WTC11 (cell line): ENCODE data around the gene ERC1. TPM values are rescaled to one million over a fixed set of nuclear protein-coding genes. Genes with fewer than 3 reads are reported as not detected.
A peak's percentile ranks its signal among the peaks of the same experiment; 100 is the strongest.

Experiments
- ATAC-seq: fragments of 200-7000 bp; cut with Tn5 transposase; 2 replicates; pipeline ENCODE4 v1.10.0; 2021; ENCODE audit warnings: mild to moderate bottlenecking, moderate library complexity
- CTCF ChIA-PET: fragments of 300-600 bp; sonication (Branson Sonifier 250); formaldehyde crosslinking; loops from one replicate; lab custom pipeline; 2021; ENCODE audit warnings: antibody characterized with exemption; lab: Charles Lee
- POLR2A ChIA-PET: fragments of 350-600 bp; sonication (Branson Sonifier 250); formaldehyde crosslinking; loops from one replicate; lab custom pipeline; 2021; ENCODE audit warnings: antibody characterized with exemption; lab: Charles Lee
- DNase-seq: peaks from one replicate; pipeline ENCODE4 v3.0.0; 2021; ENCODE audit warnings: low spot score
- H3K27ac Mint-ChIP-seq: 2 replicates; pipeline ENCODE4 v1.8.0; 2021; ENCODE audit warnings: mixed read lengths
- H3K27me3 Mint-ChIP-seq: 2 replicates; pipeline ENCODE4 v1.8.0; 2021; ENCODE audit warnings: low read depth, mild to moderate bottlenecking, moderate library complexity, mixed read lengths
- H3K36me3 Mint-ChIP-seq: 2 replicates; pipeline ENCODE4 v1.8.0; 2021; ENCODE audit warnings: mixed read lengths
- H3K4me1 Mint-ChIP-seq: 2 replicates; pipeline ENCODE4 v1.8.0; 2022; ENCODE audit warnings: mixed read lengths
- H3K4me3 Mint-ChIP-seq: 2 replicates; pipeline ENCODE4 v1.8.0; 2021; ENCODE audit warnings: mild to moderate bottlenecking, moderate library complexity, mixed read lengths
- H3K9me3 Mint-ChIP-seq: 2 replicates; pipeline ENCODE4 v1.8.0; 2021; ENCODE audit warnings: mixed read lengths
- ELF4 ChIP-seq: sonication (generic); formaldehyde crosslinking; IDR thresholded peaks from 2 replicates; pipeline ENCODE4 v1.8.1; 2022; ENCODE audit warnings: low read depth, mild to moderate bottlenecking, moderate library complexity, missing genetic modification reagents
- ETV6 ChIP-seq: sonication (generic); formaldehyde crosslinking; IDR thresholded peaks from 2 replicates; pipeline ENCODE4 v1.8.1; 2022; ENCODE audit warnings: mild to moderate bottlenecking, missing genetic modification reagents
- FOXP1 ChIP-seq: sonication (generic); formaldehyde crosslinking; IDR thresholded peaks from 2 replicates; pipeline ENCODE4 v1.8.0; 2022; ENCODE audit warnings: missing genetic modification reagents, mild to moderate bottlenecking, moderate library complexity, borderline replicate concordance
- MYBL2 ChIP-seq: sonication (generic); formaldehyde crosslinking; IDR thresholded peaks from 2 replicates; pipeline ENCODE4 v1.8.1; 2023; ENCODE audit warnings: mild to moderate bottlenecking, moderate library complexity, missing genetic modification reagents
- OVOL2 ChIP-seq: fragments of 250-450 bp; sonication (Bioruptor Pico); IDR thresholded peaks from 2 replicates; pipeline ENCODE4 v1.9.0; 2021; ENCODE audit warnings: mild to moderate bottlenecking, borderline replicate concordance
- PRRX2 ChIP-seq: fragments of 250-450 bp; sonication (Bioruptor Pico); IDR thresholded peaks from 2 replicates; pipeline ENCODE4 v1.8.0; 2021; ENCODE audit warnings: mild to moderate bottlenecking
- SOX15 ChIP-seq: fragments of 250-450 bp; sonication (Bioruptor Pico); IDR thresholded peaks from 2 replicates; pipeline ENCODE4 v1.9.0; 2021; ENCODE audit warnings: mild to moderate bottlenecking
- SP1 ChIP-seq: sonication (generic); formaldehyde crosslinking; conservative IDR thresholded peaks from 2 replicates; pipeline ENCODE4 v1.8.1; 2022; ENCODE audit warnings: missing genetic modification reagents
- ZNF138 ChIP-seq: sonication (generic); formaldehyde crosslinking; conservative IDR thresholded peaks from 2 replicates; pipeline ENCODE4 v1.8.1; 2022; ENCODE audit warnings: mild to moderate bottlenecking, moderate library complexity, missing genetic modification reagents
- ZNF232 ChIP-seq: sonication (generic); formaldehyde crosslinking; IDR thresholded peaks from 2 replicates; pipeline ENCODE4 v1.8.0; 2022; ENCODE audit warnings: mild to moderate bottlenecking, missing genetic modification reagents
- ZNF263 ChIP-seq: sonication (generic); formaldehyde crosslinking; IDR thresholded peaks from 2 replicates; pipeline ENCODE4 v1.8.1; 2022; ENCODE audit warnings: low read depth, mild to moderate bottlenecking, moderate library complexity, missing genetic modification reagents
- total RNA-seq: library from RNA; stranded (reverse); gene quantifications from 3 replicates; pipeline ENCODE4 v1.2.3, GENCODE V29; 2021
- TF ChIP-seq, protein P1 (sequence below): sonication (generic); formaldehyde crosslinking; IDR thresholded peaks from 2 replicates; pipeline ENCODE4 v1.8.1; 2023; ENCODE audit warnings: mild to moderate bottlenecking, missing genetic modification reagents, moderate library complexity
- TF ChIP-seq, protein P2 (sequence below): sonication (generic); formaldehyde crosslinking; IDR thresholded peaks from 2 replicates; pipeline ENCODE4 v1.8.1; 2023; ENCODE audit warnings: mild to moderate bottlenecking, moderate library complexity, missing genetic modification reagents
- TF ChIP-seq, protein P3 (sequence below): fragments of 250-450 bp; sonication (Bioruptor Pico); IDR thresholded peaks from 2 replicates; pipeline ENCODE4 v1.9.0; 2021; ENCODE audit warnings: moderate library complexity, mild to moderate bottlenecking, inconsistent platforms, borderline replicate concordance
- TF ChIP-seq, protein P4 (sequence below): sonication (generic); formaldehyde crosslinking; IDR thresholded peaks from 2 replicates; pipeline ENCODE4 v1.8.1; 2022; ENCODE audit warnings: missing genetic modification reagents, borderline replicate concordance
- TF ChIP-seq, protein P5 (sequence below): sonication (generic); formaldehyde crosslinking; IDR thresholded peaks from 2 replicates; pipeline ENCODE4 v1.8.1; 2023; ENCODE audit warnings: mild to moderate bottlenecking, missing genetic modification reagents
- TF ChIP-seq, protein P6 (sequence below): fragments of 250-450 bp; sonication (Bioruptor Pico); IDR thresholded peaks from 2 replicates; pipeline ENCODE4 v1.9.0; 2021; ENCODE audit warnings: mild to moderate bottlenecking
- TF ChIP-seq, protein P7 (sequence below): sonication (generic); formaldehyde crosslinking; IDR thresholded peaks from 2 replicates; pipeline ENCODE4 v1.8.0; 2022; ENCODE audit warnings: mild to moderate bottlenecking, missing genetic modification reagents
- TF ChIP-seq, protein P8 (sequence below): sonication (generic); formaldehyde crosslinking; IDR thresholded peaks from 2 replicates; pipeline ENCODE4 v1.8.1; 2023; ENCODE audit warnings: mild to moderate bottlenecking, missing genetic modification reagents, borderline replicate concordance
- TF ChIP-seq, protein P9 (sequence below): fragments of 250-450 bp; sonication (Bioruptor Pico); IDR thresholded peaks from 2 replicates; pipeline ENCODE4 v2.1.2; 2022; ENCODE audit warnings: mild to moderate bottlenecking, moderate library complexity

ERC1 gene
- total RNA-seq, 1 experiment from 2014 or later = 47.5 TPM

DNA sequence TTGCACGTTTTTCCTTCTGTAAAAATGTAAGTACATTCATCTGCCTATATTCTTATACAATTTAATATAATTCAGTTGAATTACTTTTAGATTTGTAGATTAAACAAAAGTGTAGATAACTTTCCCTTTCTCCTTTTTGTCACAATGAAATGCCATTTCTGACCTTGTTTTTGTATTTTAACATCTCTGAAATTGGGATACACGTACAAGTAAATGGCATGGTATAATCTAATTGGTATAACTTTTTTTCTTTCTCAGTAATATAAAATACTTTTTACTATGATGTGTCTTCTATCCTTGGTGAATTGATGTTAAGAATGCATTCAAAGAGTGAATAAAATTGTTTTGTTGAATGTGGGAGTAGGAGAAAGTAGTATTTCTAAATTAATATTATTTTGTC lies 210.0 kb downstream of the ERC1 start:
- peaks cover 14% of the 10 kb centered on the region for H3K4me1 Mint-ChIP-seq
- peaks cover 20% of the 10 kb centered on the region for H3K9me3 Mint-ChIP-seq
- DNase-seq = no peak
- TF ChIP-seq ZNF232 (CRISPR knock-in tag) = no peak
- TF ChIP-seq, protein P1, sequence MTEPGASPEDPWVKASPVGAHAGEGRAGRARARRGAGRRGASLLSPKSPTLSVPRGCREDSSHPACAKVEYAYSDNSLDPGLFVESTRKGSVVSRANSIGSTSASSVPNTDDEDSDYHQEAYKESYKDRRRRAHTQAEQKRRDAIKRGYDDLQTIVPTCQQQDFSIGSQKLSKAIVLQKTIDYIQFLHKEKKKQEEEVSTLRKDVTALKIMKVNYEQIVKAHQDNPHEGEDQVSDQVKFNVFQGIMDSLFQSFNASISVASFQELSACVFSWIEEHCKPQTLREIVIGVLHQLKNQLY (CRISPR knock-in tag) = no peak
- TF ChIP-seq SOX15 (CRISPR knock-in tag) = no peak
- TF ChIP-seq ELF4 (CRISPR knock-in tag) = no peak
- TF ChIP-seq, protein P2, sequence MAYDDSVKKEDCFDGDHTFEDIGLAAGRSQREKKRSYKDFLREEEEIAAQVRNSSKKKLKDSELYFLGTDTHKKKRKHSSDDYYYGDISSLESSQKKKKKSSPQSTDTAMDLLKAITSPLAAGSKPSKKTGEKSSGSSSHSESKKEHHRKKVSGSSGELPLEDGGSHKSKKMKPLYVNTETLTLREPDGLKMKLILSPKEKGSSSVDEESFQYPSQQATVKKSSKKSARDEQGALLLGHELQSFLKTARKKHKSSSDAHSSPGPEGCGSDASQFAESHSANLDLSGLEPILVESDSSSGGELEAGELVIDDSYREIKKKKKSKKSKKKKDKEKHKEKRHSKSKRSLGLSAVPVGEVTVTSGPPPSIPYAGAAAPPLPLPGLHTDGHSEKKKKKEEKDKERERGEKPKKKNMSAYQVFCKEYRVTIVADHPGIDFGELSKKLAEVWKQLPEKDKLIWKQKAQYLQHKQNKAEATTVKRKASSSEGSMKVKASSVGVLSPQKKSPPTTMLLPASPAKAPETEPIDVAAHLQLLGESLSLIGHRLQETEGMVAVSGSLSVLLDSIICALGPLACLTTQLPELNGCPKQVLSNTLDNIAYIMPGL (CRISPR knock-in tag) = no peak
- TF ChIP-seq, protein P3, sequence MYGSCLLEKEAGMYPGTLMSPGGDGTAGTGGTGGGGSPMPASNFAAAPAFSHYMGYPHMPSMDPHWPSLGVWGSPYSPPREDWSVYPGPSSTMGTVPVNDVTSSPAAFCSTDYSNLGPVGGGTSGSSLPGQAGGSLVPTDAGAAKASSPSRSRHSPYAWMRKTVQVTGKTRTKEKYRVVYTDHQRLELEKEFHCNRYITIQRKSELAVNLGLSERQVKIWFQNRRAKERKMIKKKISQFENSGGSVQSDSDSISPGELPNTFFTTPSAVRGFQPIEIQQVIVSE (CRISPR knock-in tag) = no peak
- TF ChIP-seq, protein P4, sequence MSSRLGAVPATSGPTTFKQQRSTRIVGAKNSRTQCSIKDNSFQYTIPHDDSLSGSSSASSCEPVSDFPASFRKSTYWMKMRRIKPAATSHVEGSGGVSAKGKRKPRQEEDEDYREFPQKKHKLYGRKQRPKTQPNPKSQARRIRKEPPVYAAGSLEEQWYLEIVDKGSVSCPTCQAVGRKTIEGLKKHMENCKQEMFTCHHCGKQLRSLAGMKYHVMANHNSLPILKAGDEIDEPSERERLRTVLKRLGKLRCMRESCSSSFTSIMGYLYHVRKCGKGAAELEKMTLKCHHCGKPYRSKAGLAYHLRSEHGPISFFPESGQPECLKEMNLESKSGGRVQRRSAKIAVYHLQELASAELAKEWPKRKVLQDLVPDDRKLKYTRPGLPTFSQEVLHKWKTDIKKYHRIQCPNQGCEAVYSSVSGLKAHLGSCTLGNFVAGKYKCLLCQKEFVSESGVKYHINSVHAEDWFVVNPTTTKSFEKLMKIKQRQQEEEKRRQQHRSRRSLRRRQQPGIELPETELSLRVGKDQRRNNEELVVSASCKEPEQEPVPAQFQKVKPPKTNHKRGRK (CRISPR knock-in tag) = no peak
- TF ChIP-seq ZNF263 = no peak
- ATAC-seq = no peak
- H3K36me3 Mint-ChIP-seq = peaks cover 27% of the 10 kb centered on the region
- ChIA-PET POLR2A (no interaction called here), CTCF (no interaction called here)
- no peak overlapping the region for H3K27ac Mint-ChIP-seq
- no peak overlapping the region for H3K4me3 Mint-ChIP-seq
- no peaks in the 10 kb centered on the region for H3K27me3 Mint-ChIP-seq

DNA sequence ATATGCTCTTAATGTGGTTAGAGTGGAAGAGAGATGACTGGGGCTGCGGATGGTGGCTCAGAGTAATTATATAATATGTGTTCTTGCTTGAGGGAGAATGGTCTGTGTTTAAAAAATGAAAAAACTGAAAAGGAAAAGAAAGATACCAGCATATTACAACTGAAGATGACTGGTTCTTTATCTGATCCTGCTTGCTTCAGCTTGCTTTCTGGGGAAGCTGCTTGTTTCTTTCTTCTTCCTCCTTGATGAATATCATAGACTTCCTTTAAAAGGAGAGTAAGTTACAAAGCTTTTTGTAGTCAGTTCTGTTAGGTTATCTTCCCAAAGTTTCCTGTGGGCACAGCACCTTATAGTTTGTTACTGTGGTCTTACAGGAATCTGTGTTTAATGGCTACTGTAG lies 210.9 kb downstream of the ERC1 start:
- Mint-ChIP-seq H3K27ac (peak overlapping the region; percentile 3; the same call in 1 of the 2 replicates), H3K4me3 (no peak overlapping the region), H3K36me3 (peaks cover 25% of the 10 kb centered on the region), H3K27me3 (no peaks in the 10 kb centered on the region), H3K4me1 (peaks cover 17% of the 10 kb centered on the region), H3K9me3 (peaks cover 19% of the 10 kb centered on the region)
- ATAC-seq (no peak), DNase-seq (no peak)
- ChIA-PET POLR2A (no interaction called here), CTCF (no interaction called here)
- TF ChIP-seq ETV6 = no peak
- TF ChIP-seq, protein P5, sequence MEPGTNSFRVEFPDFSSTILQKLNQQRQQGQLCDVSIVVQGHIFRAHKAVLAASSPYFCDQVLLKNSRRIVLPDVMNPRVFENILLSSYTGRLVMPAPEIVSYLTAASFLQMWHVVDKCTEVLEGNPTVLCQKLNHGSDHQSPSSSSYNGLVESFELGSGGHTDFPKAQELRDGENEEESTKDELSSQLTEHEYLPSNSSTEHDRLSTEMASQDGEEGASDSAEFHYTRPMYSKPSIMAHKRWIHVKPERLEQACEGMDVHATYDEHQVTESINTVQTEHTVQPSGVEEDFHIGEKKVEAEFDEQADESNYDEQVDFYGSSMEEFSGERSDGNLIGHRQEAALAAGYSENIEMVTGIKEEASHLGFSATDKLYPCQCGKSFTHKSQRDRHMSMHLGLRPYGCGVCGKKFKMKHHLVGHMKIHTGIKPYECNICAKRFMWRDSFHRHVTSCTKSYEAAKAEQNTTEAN (CRISPR knock-in tag) = no peak
- TF ChIP-seq ELF4 (CRISPR knock-in tag) = no peak
- TF ChIP-seq FOXP1 = no peak
- no peak for TF ChIP-seq SP1
- no peak for TF ChIP-seq MYBL2 (CRISPR knock-in tag)
- no peak for TF ChIP-seq PRRX2
- no peak for TF ChIP-seq OVOL2 (CRISPR knock-in tag)
- TF ChIP-seq, protein P6, sequence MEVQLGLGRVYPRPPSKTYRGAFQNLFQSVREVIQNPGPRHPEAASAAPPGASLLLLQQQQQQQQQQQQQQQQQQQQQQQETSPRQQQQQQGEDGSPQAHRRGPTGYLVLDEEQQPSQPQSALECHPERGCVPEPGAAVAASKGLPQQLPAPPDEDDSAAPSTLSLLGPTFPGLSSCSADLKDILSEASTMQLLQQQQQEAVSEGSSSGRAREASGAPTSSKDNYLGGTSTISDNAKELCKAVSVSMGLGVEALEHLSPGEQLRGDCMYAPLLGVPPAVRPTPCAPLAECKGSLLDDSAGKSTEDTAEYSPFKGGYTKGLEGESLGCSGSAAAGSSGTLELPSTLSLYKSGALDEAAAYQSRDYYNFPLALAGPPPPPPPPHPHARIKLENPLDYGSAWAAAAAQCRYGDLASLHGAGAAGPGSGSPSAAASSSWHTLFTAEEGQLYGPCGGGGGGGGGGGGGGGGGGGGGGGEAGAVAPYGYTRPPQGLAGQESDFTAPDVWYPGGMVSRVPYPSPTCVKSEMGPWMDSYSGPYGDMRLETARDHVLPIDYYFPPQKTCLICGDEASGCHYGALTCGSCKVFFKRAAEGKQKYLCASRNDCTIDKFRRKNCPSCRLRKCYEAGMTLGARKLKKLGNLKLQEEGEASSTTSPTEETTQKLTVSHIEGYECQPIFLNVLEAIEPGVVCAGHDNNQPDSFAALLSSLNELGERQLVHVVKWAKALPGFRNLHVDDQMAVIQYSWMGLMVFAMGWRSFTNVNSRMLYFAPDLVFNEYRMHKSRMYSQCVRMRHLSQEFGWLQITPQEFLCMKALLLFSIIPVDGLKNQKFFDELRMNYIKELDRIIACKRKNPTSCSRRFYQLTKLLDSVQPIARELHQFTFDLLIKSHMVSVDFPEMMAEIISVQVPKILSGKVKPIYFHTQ (CRISPR knock-in tag) = no peak
- TF ChIP-seq, protein P7, sequence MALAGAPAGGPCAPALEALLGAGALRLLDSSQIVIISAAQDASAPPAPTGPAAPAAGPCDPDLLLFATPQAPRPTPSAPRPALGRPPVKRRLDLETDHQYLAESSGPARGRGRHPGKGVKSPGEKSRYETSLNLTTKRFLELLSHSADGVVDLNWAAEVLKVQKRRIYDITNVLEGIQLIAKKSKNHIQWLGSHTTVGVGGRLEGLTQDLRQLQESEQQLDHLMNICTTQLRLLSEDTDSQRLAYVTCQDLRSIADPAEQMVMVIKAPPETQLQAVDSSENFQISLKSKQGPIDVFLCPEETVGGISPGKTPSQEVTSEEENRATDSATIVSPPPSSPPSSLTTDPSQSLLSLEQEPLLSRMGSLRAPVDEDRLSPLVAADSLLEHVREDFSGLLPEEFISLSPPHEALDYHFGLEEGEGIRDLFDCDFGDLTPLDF (CRISPR knock-in tag) = no peak
- TF ChIP-seq ZNF138 (CRISPR knock-in tag) = no peak
- TF ChIP-seq, protein P8, sequence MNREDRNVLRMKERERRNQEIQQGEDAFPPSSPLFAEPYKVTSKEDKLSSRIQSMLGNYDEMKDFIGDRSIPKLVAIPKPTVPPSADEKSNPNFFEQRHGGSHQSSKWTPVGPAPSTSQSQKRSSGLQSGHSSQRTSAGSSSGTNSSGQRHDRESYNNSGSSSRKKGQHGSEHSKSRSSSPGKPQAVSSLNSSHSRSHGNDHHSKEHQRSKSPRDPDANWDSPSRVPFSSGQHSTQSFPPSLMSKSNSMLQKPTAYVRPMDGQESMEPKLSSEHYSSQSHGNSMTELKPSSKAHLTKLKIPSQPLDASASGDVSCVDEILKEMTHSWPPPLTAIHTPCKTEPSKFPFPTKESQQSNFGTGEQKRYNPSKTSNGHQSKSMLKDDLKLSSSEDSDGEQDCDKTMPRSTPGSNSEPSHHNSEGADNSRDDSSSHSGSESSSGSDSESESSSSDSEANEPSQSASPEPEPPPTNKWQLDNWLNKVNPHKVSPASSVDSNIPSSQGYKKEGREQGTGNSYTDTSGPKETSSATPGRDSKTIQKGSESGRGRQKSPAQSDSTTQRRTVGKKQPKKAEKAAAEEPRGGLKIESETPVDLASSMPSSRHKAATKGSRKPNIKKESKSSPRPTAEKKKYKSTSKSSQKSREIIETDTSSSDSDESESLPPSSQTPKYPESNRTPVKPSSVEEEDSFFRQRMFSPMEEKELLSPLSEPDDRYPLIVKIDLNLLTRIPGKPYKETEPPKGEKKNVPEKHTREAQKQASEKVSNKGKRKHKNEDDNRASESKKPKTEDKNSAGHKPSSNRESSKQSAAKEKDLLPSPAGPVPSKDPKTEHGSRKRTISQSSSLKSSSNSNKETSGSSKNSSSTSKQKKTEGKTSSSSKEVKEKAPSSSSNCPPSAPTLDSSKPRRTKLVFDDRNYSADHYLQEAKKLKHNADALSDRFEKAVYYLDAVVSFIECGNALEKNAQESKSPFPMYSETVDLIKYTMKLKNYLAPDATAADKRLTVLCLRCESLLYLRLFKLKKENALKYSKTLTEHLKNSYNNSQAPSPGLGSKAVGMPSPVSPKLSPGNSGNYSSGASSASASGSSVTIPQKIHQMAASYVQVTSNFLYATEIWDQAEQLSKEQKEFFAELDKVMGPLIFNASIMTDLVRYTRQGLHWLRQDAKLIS (CRISPR knock-in tag) = no peak
- TF ChIP-seq, protein P9, sequence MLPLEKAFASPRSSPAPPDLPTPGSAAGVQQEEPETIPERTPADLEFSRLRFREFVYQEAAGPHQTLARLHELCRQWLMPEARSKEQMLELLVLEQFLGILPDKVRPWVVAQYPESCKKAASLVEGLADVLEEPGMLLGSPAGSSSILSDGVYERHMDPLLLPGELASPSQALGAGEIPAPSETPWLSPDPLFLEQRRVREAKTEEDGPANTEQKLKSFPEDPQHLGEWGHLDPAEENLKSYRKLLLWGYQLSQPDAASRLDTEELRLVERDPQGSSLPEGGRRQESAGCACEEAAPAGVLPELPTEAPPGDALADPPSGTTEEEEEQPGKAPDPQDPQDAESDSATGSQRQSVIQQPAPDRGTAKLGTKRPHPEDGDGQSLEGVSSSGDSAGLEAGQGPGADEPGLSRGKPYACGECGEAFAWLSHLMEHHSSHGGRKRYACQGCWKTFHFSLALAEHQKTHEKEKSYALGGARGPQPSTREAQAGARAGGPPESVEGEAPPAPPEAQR (CRISPR knock-in tag) = no peak
